Activated CD4-positive, alpha-beta T cell treated with anti-CD3 and anti-CD28 coated beads, Interleukin-2, Interleukin-6, amounts not matched to agents 100 ng/mL and 50 ng/mL, durations not matched to agents 16 hours and 8 hours (primary cell): ENCODE data around the gene PLXNB2.

Experiments
- DNase-seq: peaks from one replicate; pipeline ENCODE4 v3.0.0-alpha.2; 2020

Gene PLXNB2

GRCh38 chr22:50249341-50250248 lies 57.9 kb downstream of the PLXNB2 start:
- no peak for DNase-seq

GRCh38 chr22:50248196-50249081 lies 59.0 kb downstream of the PLXNB2 start:
- DNase-seq: no peak

- peak; percentile 75 for DNase-seq
These were observed 59.7 kb downstream of the PLXNB2 start for GRCh38 chr22:50247748-50248147.

GRCh38 chr22:50246242-50247175 lies 60.9 kb downstream of the PLXNB2 start:
- DNase-seq: no peak

GRCh38 chr22:50245214-50246072 lies 62.0 kb downstream of the PLXNB2 start:
- no peak for DNase-seq

GRCh38 chr22:50244420-50245213 lies 62.8 kb downstream of the PLXNB2 start, which contains the start of gene TUBGCP6:
TUBGCP6 (minus strand) TSS chr22:50245023; CDS start chr22:50244459, 564 bp downstream.
- DNase-seq: peak; percentile 96

- DNase-seq: no peak
These were observed 63.6 kb downstream of the PLXNB2 start for GRCh38 chr22:50243685-50244419.

- DNase-seq: no peak
These were observed 65.0 kb downstream of the PLXNB2 start for GRCh38 chr22:50242406-50242949.

GRCh38 chr22:50238755-50239154 lies 68.7 kb downstream of the PLXNB2 start:
- no peak for DNase-seq

- DNase-seq: no peak
These were observed 70.6 kb downstream of the PLXNB2 start for GRCh38 chr22:50236731-50237409.

- no peak for DNase-seq
These were observed 74.2 kb downstream of the PLXNB2 start for GRCh38 chr22:50233223-50233622.

GRCh38 chr22:50232481-50233151 lies 74.8 kb downstream of the PLXNB2 start:
- no peak for DNase-seq

GRCh38 chr22:50229370-50229769 lies 78.1 kb downstream of the PLXNB2 start:
- DNase-seq: no peak

- DNase-seq: no peak
These were observed 79.1 kb downstream of the PLXNB2 start for GRCh38 chr22:50228366-50228765.

GRCh38 chr22:50227579-50228215 lies 79.7 kb downstream of the PLXNB2 start:
- no peak for DNase-seq

- DNase-seq: no peak
These were observed 80.6 kb downstream of the PLXNB2 start for GRCh38 chr22:50226875-50227165.

GRCh38 chr22:50226063-50226874 lies 81.2 kb downstream of the PLXNB2 start:
- no peak for DNase-seq
